SK-N-SH (cell line): ENCODE data around the gene ROPN1L. TPM values are rescaled to one million over a fixed set of nuclear protein-coding genes. Genes with fewer than 3 reads are reported as not detected.

Source experiments
- CTCF ChIA-PET: fragments of 300-600, 350-600 bp; formaldehyde crosslinking; extraction: SDS; loops from one replicate; lab custom pipeline; 2021; lab: Yijun Ruan, JAX
- POLR2A ChIA-PET: fragments of 350-600 bp; sonication (Branson Sonifier 250); formaldehyde crosslinking; extraction: SDS; loops from one replicate; lab custom pipeline; 2020; ENCODE audit warnings: antibody characterized with exemption, inconsistent platforms; lab: Yijun Ruan, JAX
- DNase-seq: peaks from one replicate; pipeline ENCODE4 v3.0.0; 2012
- H2AFZ ChIP-seq: fragments of 200-600 bp; sonication (generic); 2 replicates; pipeline ENCODE4 v1.8.1; 2016; ENCODE audit warnings: antibody characterized with exemption, mild to moderate bottlenecking, low read depth
- H3F3A ChIP-seq: fragments of 200-600 bp; sonication (generic); replicated peaks from 2 replicates; pipeline ENCODE3; 2016; ENCODE audit warnings: antibody characterized with exemption, mild to moderate bottlenecking; ENCODE audit not compliant: insufficient read depth
- H3K27ac ChIP-seq, 2 experiments: fragments of 200-500 bp in 1 of 2; fragments of 200-600 bp in 1 of 2; sonication (Bioruptor generic) in 1 of 2; sonication (generic), shearing (Covaris generic) in 1 of 2; 2 replicates each; pipeline versions ENCODE4 v1.5.1 to v1.6.1; 2014 to 2016; ENCODE audit warnings: low read depth in 2 of 2, inconsistent platforms in 1 of 2, low read length in 1 of 2, mild to moderate bottlenecking in 1 of 2, mixed read lengths in 1 of 2
- H3K27me3 ChIP-seq: fragments of 200-600 bp; sonication (generic), shearing (Covaris generic); 2 replicates; pipeline ENCODE4 v1.6.1; 2016; ENCODE audit warnings: mixed run types; ENCODE audit not compliant: insufficient read depth
- H3K36me3 ChIP-seq, 2 experiments: fragments of 200-500 bp in 1 of 2; fragments of 200-600 bp in 1 of 2; sonication (Bioruptor generic) in 1 of 2; sonication (generic) in 1 of 2; replicated peaks in 1 of 2; 2 replicates each; pipeline versions ENCODE3 to v1.5.1; 2014 to 2016; ENCODE audit warnings: low read length in 1 of 2, mild to moderate bottlenecking in 1 of 2; ENCODE audit not compliant: insufficient read depth in 2 of 2, control insufficient read depth in 1 of 2
- H3K4me1 ChIP-seq, 2 experiments: fragments of 200-500 bp in 1 of 2; fragments of 200-600 bp in 1 of 2; sonication (Bioruptor generic) in 1 of 2; sonication (generic), shearing (Covaris generic) in 1 of 2; 2 replicates each; pipeline versions ENCODE4 v1.5.1 to v1.6.1; 2014 to 2016; ENCODE audit warnings: low read depth in 1 of 2, low read length in 1 of 2, mixed run types in 1 of 2; ENCODE audit not compliant: insufficient read depth in 2 of 2, control insufficient read depth in 1 of 2
- H3K4me2 ChIP-seq: fragments of 200-600 bp; sonication (generic), shearing (Covaris generic); 2 replicates; pipeline ENCODE4 v1.6.1; 2017; ENCODE audit warnings: mixed run types
- H3K4me3 ChIP-seq, 2 experiments: fragments of 200-500 bp in 1 of 2; fragments of 200-600 bp in 1 of 2; sonication (Bioruptor generic) in 1 of 2; sonication (generic), shearing (Covaris generic) in 1 of 2; 2 replicates each; pipeline versions ENCODE4 v1.5.1 to v1.8.1; 2014 to 2016; ENCODE audit warnings: low read depth in 2 of 2, inconsistent platforms in 1 of 2, low read length in 1 of 2, mild to moderate bottlenecking in 1 of 2, mixed read lengths in 1 of 2, moderate library complexity in 1 of 2
- H3K79me2 ChIP-seq: fragments of 200-600 bp; sonication (generic); 2 replicates; pipeline ENCODE4 v1.8.1; 2017; ENCODE audit warnings: mild to moderate bottlenecking; ENCODE audit not compliant: insufficient read depth
- H3K9ac ChIP-seq: fragments of 200-600 bp; sonication (generic); 2 replicates; pipeline ENCODE4 v1.6.1; 2017; ENCODE audit warnings: mixed run types
- H3K9me2 ChIP-seq: fragments of 200-600 bp; sonication (generic); 2 replicates; pipeline ENCODE4 v1.6.1; 2017; ENCODE audit warnings: mixed run types
- H3K9me3 ChIP-seq: fragments of 200-600 bp; sonication (generic); 2 replicates; pipeline ENCODE4 v1.6.1; 2017; ENCODE audit warnings: mixed run types, mild to moderate bottlenecking, moderate library complexity
- H4K20me1 ChIP-seq: fragments of 200-600 bp; sonication (generic); 2 replicates; pipeline ENCODE4 v1.6.1; 2017; ENCODE audit warnings: mild to moderate bottlenecking, mixed run types; ENCODE audit not compliant: insufficient read depth
- CTCF ChIP-seq: fragments of 200-600 bp; sonication (generic); IDR thresholded peaks from 2 replicates; pipeline ENCODE4 v1.6.1; 2017; ENCODE audit warnings: antibody characterized with exemption, mild to moderate bottlenecking, moderate library complexity
- EP300 ChIP-seq, 2 experiments: IDR thresholded peaks; 2 replicates each; pipeline versions ENCODE4 v1.4.0 to v1.6.1; 2012; ENCODE audit warnings: borderline replicate concordance in 1 of 2, low read depth in 1 of 2, low read length in 1 of 2
- EZH2phosphoT487 ChIP-seq: fragments of 200-600 bp; sonication (generic); IDR thresholded peaks from 2 replicates; pipeline ENCODE4 v1.6.1; 2017; ENCODE audit warnings: low read depth, mixed run types, mild to moderate bottlenecking, antibody characterized with exemption, moderate library complexity, borderline replicate concordance
- FOSL2 ChIP-seq: IDR thresholded peaks from 2 replicates; pipeline ENCODE4 v1.4.0; 2012; ENCODE audit warnings: low read depth, mild to moderate bottlenecking, moderate library complexity, borderline replicate concordance
- GABPA ChIP-seq: IDR thresholded peaks from 2 replicates; pipeline ENCODE4 v1.4.0; 2012; ENCODE audit warnings: low read depth, mild to moderate bottlenecking
- GATA2 ChIP-seq: sonication (generic); formaldehyde crosslinking; IDR thresholded peaks from 2 replicates; pipeline ENCODE4 v1.5.0; 2020; ENCODE audit warnings: mild to moderate bottlenecking, missing genetic modification reagents
- MAX ChIP-seq: IDR thresholded peaks from 2 replicates; pipeline ENCODE4 v1.4.0; 2012; ENCODE audit warnings: low read depth
- NRF1 ChIP-seq: IDR thresholded peaks from 2 replicates; pipeline ENCODE4 v1.6.1; 2012; ENCODE audit warnings: low read depth, mild to moderate bottlenecking, low read length
- RAD21 ChIP-seq: IDR thresholded peaks from 2 replicates; pipeline ENCODE4 v1.6.1; 2012; ENCODE audit warnings: mild to moderate bottlenecking, low read length
- RFX5 ChIP-seq: IDR thresholded peaks from 2 replicates; pipeline ENCODE4 v1.6.1; 2012; ENCODE audit warnings: mild to moderate bottlenecking, improper control_type of control experiment, low read length
- SIN3A ChIP-seq: IDR thresholded peaks from 2 replicates; pipeline ENCODE4 v1.6.1; 2012; ENCODE audit warnings: low read depth, mild to moderate bottlenecking, low read length, moderate library complexity, borderline replicate concordance
- SMC3 ChIP-seq: IDR thresholded peaks from 2 replicates; pipeline ENCODE4 v1.6.1; 2012; ENCODE audit warnings: low read depth, low read length, improper control_type of control experiment
- TAF1 ChIP-seq: IDR thresholded peaks from 2 replicates; pipeline ENCODE4 v1.6.1; 2012; ENCODE audit warnings: low read depth, mild to moderate bottlenecking, low read length, moderate library complexity, borderline replicate concordance
- WGBS: methylation state at CpG from one replicate; pipeline ENCODE4 v1.1.6; 2017; ENCODE audit warnings: low lambda C conversion rate; 5-methylcytosine and 5-hydroxymethylcytosine counted together
- polyA plus RNA-seq, 3 experiments: library from polyadenylated mRNA; depleted of rRNA; stranded (reverse); fragments of >200 nt; gene quantifications; 2 replicates each; pipeline ENCODE4 v1.2.3, GENCODE V29; 2012
- TF ChIP-seq, protein P1 (sequence below): fragments of 150-350 bp; IDR thresholded peaks from 2 replicates; pipeline ENCODE4 v1.6.1; 2017; ENCODE audit warnings: antibody characterized with exemption, low read length, low read depth, borderline replicate concordance
- TF ChIP-seq, protein P2 (sequence below): fragments of 150-350 bp; IDR thresholded peaks from 2 replicates; pipeline ENCODE4 v1.6.1; 2016; ENCODE audit warnings: mild to moderate bottlenecking, low read depth, low read length
- TF ChIP-seq, protein P3 (sequence below): IDR thresholded peaks from 2 replicates; pipeline ENCODE4 v1.4.0; 2012; ENCODE audit warnings: low read depth, borderline replicate concordance

The ROPN1L gene
- polyA plus RNA-seq, 1 of the 3 experiments (the other 2 are of a cell fraction), result 0.31 TPM

DNA sequence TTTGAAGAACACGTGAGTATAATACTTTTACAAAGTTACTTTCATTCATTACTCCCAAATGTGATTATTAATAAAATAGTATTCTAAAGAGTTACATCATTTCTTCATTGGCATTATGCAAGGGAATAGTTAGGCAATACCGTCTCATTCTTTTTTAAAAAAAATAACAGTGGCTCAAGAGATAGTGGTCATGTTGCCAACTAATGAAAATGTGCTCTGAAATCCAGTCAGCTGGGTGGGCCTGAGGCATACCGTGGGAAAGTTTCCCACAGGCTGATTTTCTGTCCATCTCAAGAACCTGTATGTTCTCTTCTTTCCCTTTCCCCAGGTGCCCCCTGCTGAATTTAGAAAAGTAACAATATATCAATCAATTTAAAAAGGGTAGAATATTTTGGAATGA lies 40.8 kb upstream of the ROPN1L start:
- Histone ChIP-seq H3F3A (no peaks in the 10 kb centered on the region), H3K9me2 (no peaks in the 10 kb centered on the region), H3K4me2 (no peak overlapping the region), H3K79me2 (peaks cover 8% of the 10 kb centered on the region; the same call in 1 of the 2 replicates), H3K27ac (no peak overlapping the region), H3K4me3 (no peak overlapping the region), H4K20me1 (peaks cover 3% of the 10 kb centered on the region; the same call in 1 of the 2 replicates), H3K9me3 (no peaks in the 10 kb centered on the region), H3K9ac (no peak overlapping the region), H3K36me3 (peaks cover 87 to 93% of the 10 kb centered on the region in 2 experiments), H2AFZ (no peak overlapping the region), H3K27me3 (no peaks in the 10 kb centered on the region), H3K4me1 (no peaks in the 10 kb centered on the region)
- CTCF ChIA-PET, result interaction anchor here (0.7 kb wide), 1 partner anchor 23 kb away, joined by 3 read pairs; no protein-coding TSS in a partner anchor
- TF ChIP-seq SIN3A, result no peak
- no peak for TF ChIP-seq RAD21
- TF ChIP-seq, protein P1, sequence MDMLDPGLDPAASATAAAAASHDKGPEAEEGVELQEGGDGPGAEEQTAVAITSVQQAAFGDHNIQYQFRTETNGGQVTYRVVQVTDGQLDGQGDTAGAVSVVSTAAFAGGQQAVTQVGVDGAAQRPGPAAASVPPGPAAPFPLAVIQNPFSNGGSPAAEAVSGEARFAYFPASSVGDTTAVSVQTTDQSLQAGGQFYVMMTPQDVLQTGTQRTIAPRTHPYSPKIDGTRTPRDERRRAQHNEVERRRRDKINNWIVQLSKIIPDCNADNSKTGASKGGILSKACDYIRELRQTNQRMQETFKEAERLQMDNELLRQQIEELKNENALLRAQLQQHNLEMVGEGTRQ, result no peak
- no peak for TF ChIP-seq NRF1
- no peak for TF ChIP-seq SMC3
- no peak for TF ChIP-seq TAF1
- TF ChIP-seq GATA2 (CRISPR knock-in tag), result no peak
- TF ChIP-seq MAX, result no peak
- no peak for TF ChIP-seq EP300 (IDR thresholded peaks at IDR 0.05; ENCODE audit: borderline replicate concordance in 1 of 2, low read depth in 1 of 2, low read length in 1 of 2)
- TF ChIP-seq EZH2phosphoT487, result no peak
- no peak for TF ChIP-seq GABPA
- TF ChIP-seq RFX5, result no peak
- TF ChIP-seq, protein P2, sequence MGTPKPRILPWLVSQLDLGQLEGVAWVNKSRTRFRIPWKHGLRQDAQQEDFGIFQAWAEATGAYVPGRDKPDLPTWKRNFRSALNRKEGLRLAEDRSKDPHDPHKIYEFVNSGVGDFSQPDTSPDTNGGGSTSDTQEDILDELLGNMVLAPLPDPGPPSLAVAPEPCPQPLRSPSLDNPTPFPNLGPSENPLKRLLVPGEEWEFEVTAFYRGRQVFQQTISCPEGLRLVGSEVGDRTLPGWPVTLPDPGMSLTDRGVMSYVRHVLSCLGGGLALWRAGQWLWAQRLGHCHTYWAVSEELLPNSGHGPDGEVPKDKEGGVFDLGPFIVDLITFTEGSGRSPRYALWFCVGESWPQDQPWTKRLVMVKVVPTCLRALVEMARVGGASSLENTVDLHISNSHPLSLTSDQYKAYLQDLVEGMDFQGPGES, result no peak
- TF ChIP-seq, protein P3, sequence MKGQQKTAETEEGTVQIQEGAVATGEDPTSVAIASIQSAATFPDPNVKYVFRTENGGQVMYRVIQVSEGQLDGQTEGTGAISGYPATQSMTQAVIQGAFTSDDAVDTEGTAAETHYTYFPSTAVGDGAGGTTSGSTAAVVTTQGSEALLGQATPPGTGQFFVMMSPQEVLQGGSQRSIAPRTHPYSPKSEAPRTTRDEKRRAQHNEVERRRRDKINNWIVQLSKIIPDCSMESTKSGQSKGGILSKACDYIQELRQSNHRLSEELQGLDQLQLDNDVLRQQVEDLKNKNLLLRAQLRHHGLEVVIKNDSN, result no peak
- TF ChIP-seq CTCF, result no peak
- no peak for TF ChIP-seq FOSL2
- 89% methylated on average over 3 of the region's 3 CpGs for WGBS
- no peak for DNase-seq
- POLR2A ChIA-PET, result no interaction called here
